Gastrocnemius medialis (tissue), 4 donors: Measurements from ENCODE around the gene POLD1. TPM values are rescaled to one million over a fixed set of nuclear protein-coding genes. Genes with fewer than 3 reads are reported as not detected.
A peak's percentile ranks its signal among the peaks of the same experiment; 100 is the strongest.
"Not testable (repeated sequence)": the region's sequence is repeated elsewhere in the genome, so short reads cannot be mapped to it uniquely, and the experiment has no call there.

Experiments
- ATAC-seq, 2 donors: fragments of 150-250 bp; one replicate each; pipeline ENCODE4 v1.9.1; 2016
- DNase-seq, 2 donors: peaks; one replicate each; pipeline ENCODE4 v3.0.0-alpha.2; 2019
- H3K27ac ChIP-seq, 4 donors: fragments of 200-600 bp; sonication (generic); 1 replicate in 1 of 4; 2 replicates in 3 of 4; pipeline ENCODE4 v1.5.1; 2016 to 2018; ENCODE audit warnings: mild to moderate bottlenecking in 2 of 4, moderate library complexity in 1 of 4
- H3K27me3 ChIP-seq, 3 donors: fragments of 200-600 bp; sonication (generic) in 2 of 3; 1 replicate in 1 of 3; 2 replicates in 2 of 3; pipeline versions ENCODE4 v1.5.1 to v1.6.0; 2016 to 2019; ENCODE audit warnings: mild to moderate bottlenecking in 1 of 3, moderate library complexity in 1 of 3
- H3K36me3 ChIP-seq, 2 donors: fragments of 200-600 bp; sonication (generic) in 1 of 2; one replicate each; pipeline ENCODE4 v1.5.1; 2017 to 2018
- H3K4me1 ChIP-seq, 2 donors: fragments of 200-600 bp; sonication (generic) in 1 of 2; one replicate each; pipeline ENCODE4 v1.5.1; 2016 to 2017; ENCODE audit warnings: mild to moderate bottlenecking in 2 of 2
- H3K4me3 ChIP-seq, 4 donors: fragments of 200-600 bp; sonication (generic) in 3 of 4; 1 replicate in 1 of 4; 2 replicates in 3 of 4; pipeline ENCODE4 v1.5.1; 2016 to 2019; ENCODE audit warnings: mild to moderate bottlenecking in 2 of 4
- H3K9me3 ChIP-seq, 3 donors: fragments of 200-600 bp; sonication (generic) in 2 of 3; 1 replicate in 1 of 3; 2 replicates in 2 of 3; pipeline ENCODE4 v1.5.1; 2016 to 2019
- POLR2A ChIP-seq, 2 donors: fragments of 450-650 bp; IDR thresholded peaks; one replicate each; pipeline ENCODE4 v1.6.1; 2017; ENCODE audit warnings: antibody characterized with exemption in 2 of 2, mild to moderate bottlenecking in 2 of 2, moderate library complexity in 2 of 2
- in situ Hi-C, 4 donors: fragments of 200-750 bp; cut with MboI; loops; one replicate each; pipeline versions ENCODE4 v1.15.0 to v1.8.0; 2017; ENCODE audit warnings: low sequenced_read_pairs in 4 of 4
- intact Hi-C: fragments of 100-400 bp; cut with DNase I; formaldehyde crosslinking; loops from one replicate; pipeline ENCODE4 v1.15.1; 2023; ENCODE audit warnings: low total_unique reads
- total RNA-seq, 4 donors: library from RNA; depleted of rRNA; stranded (reverse); fragments of >200 nt; gene quantifications; one replicate each; pipeline versions ENCODE4 v1.1.0 to v1.2.3, GENCODE V29; 2016
- TF ChIP-seq, protein P1 (sequence below), 5 experiments: fragments of 450-650 bp in 3 of 5; fragments of 200-600 bp in 2 of 5; sonication (generic) in 2 of 5; IDR thresholded peaks in 4 of 5; conservative IDR thresholded peaks in 1 of 5; 1 replicate in 4 of 5; 2 replicates in 1 of 5; pipeline ENCODE4 v1.5.1; 2016 to 2019; ENCODE audit warnings: antibody characterized with exemption in 5 of 5, mild to moderate bottlenecking in 3 of 5, moderate library complexity in 3 of 5

POLD1 gene
- total RNA-seq, 4 donors from 2014 or later, result 4.0 to 18.3 (median 6.0) TPM

DNA sequence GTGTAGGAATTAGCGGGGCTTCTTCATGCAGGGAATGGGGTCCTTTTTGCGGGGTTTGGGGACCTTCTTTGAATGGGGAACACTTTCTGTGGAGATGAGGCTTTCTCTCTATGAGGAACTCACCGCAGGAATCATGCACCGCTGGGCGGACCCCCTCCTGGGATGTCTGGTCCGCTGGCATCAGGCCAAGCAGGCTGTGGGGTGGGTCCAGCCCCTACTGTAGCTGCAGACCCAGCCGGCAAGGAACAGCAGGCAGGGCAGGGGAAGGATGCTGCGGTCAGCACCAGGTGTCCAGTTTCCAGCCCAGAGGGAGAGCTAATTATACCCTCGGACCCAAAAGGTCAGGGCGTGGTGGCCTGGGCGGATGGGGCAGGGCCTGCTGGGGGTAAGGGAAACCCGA, 50.4 kb downstream of the POLD1 start:
- H3K4me1 ChIP-seq, result peaks cover 12 to 14% of the 10 kb centered on the region in 2 donors

DNA sequence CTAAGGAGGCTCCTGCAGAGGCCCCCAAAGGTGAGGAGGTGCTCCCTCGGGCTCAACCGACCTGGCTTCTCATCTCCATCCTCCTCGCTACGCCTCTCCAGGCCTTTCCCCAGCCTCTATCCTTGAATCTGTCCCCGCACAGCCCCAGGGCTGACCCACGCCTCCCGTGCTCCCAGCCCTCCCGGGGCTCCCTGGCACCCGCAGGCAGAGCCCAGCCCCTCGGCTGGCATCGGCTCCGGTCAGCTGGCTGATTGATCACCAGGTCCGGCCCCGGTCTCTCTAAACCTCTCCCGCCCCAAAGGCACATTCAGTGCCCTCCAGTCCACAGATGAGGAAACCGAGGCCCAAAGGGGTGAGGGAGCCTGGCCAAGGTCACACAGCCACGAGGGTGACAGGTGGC, 51.1 kb downstream of the POLD1 start:
- Histone ChIP-seq H3K36me3 (no peaks in the 10 kb centered on the region), H3K9me3 (no peaks in the 10 kb centered on the region), H3K27ac (peak overlapping the region; percentile 62 to 94 (median 87)), H3K4me1 (peaks cover 12 to 14% of the 10 kb centered on the region in 2 donors), H3K4me3 (peak overlapping the region in 1 of 4 donors; percentile 66), H3K27me3 (peaks cover 4 to 14% (median 10%) of the 10 kb centered on the region in 3 donors)
- intact Hi-C loops, result loop anchor here (10.0 kb wide), 1 partner anchor 370 kb away; no protein-coding TSS in a partner anchor
- no peak for DNase-seq
- TF ChIP-seq, protein P1, sequence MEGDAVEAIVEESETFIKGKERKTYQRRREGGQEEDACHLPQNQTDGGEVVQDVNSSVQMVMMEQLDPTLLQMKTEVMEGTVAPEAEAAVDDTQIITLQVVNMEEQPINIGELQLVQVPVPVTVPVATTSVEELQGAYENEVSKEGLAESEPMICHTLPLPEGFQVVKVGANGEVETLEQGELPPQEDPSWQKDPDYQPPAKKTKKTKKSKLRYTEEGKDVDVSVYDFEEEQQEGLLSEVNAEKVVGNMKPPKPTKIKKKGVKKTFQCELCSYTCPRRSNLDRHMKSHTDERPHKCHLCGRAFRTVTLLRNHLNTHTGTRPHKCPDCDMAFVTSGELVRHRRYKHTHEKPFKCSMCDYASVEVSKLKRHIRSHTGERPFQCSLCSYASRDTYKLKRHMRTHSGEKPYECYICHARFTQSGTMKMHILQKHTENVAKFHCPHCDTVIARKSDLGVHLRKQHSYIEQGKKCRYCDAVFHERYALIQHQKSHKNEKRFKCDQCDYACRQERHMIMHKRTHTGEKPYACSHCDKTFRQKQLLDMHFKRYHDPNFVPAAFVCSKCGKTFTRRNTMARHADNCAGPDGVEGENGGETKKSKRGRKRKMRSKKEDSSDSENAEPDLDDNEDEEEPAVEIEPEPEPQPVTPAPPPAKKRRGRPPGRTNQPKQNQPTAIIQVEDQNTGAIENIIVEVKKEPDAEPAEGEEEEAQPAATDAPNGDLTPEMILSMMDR (IDR thresholded peaks at IDR 0.05 in 4 of 5, conservative IDR thresholded peaks at IDR 0.05 in 1 of 5), result no peak
- no peak for TF ChIP-seq POLR2A (IDR thresholded peaks at IDR 0.05)
- in situ Hi-C loops, result no loop called here
- ATAC-seq, result no peak

More for the DNA sequence above, 50.4 kb downstream of the POLD1 start:
- Histone ChIP-seq H3K4me3 (peak overlapping the region in 1 of 4 donors; percentile 66), H3K27me3 (peaks cover 4 to 14% (median 10%) of the 10 kb centered on the region in 3 donors), H3K27ac (peak overlapping the region in 3 of 4 donors; percentile 85 to 94 (median 89)), H3K36me3 (no peaks in the 10 kb centered on the region), H3K9me3 (no peaks in the 10 kb centered on the region)
- TF ChIP-seq, protein P1 (IDR thresholded peaks at IDR 0.05 in 4 of 5, conservative IDR thresholded peaks at IDR 0.05 in 1 of 5), result no peak
- no peak for TF ChIP-seq POLR2A (IDR thresholded peaks at IDR 0.05)
- intact Hi-C loops, result loop anchor here (10.0 kb wide), 1 partner anchor 370 kb away; no protein-coding TSS in a partner anchor
- ATAC-seq (peak in 1 of 2 donors; percentile 53), DNase-seq (peak; percentile 20 to 76)
- in situ Hi-C loops, result no loop called here

DNA sequence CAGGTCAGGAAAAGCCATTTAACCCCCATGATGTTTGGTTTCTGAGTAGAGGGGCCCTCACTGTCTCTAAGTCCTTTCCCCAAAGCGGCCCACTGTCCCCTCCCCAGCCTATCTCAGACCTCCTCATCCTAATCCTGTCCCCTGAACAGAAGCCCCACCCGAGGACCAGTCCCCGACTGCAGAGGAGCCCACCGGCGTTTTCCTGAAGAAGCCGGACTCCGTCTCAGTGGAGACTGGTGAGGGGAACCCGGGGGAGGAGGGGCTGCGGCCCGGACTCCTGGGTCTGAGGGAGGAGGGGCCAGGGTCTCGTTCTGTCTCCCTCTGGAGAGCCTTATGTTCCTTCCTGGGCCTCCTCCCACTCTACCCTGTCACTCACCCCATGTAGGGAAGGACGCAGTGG, 51.5 kb downstream of the POLD1 start:
- H3K9me3 ChIP-seq, result no peaks in the 10 kb centered on the region
- H3K27ac ChIP-seq, result peak overlapping the region in 3 of 4 donors; percentile 85 to 94 (median 89)
- no peaks in the 10 kb centered on the region for H3K36me3 ChIP-seq
- TF ChIP-seq, protein P1 (IDR thresholded peaks at IDR 0.05 in 4 of 5, conservative IDR thresholded peaks at IDR 0.05 in 1 of 5), result no peak
- TF ChIP-seq POLR2A (IDR thresholded peaks at IDR 0.05), result no peak
- DNase-seq (no peak), ATAC-seq (no peak)
- intact Hi-C loops, result loop anchor here (10.0 kb wide), 1 partner anchor 369 kb away; no protein-coding TSS in a partner anchor
- no peak overlapping the region for H3K4me3 ChIP-seq
- H3K27me3 ChIP-seq, result peaks cover 4 to 14% (median 10%) of the 10 kb centered on the region in 3 donors
- in situ Hi-C loops, result no loop called here
- H3K4me1 ChIP-seq, result peaks cover 12 to 14% of the 10 kb centered on the region in 2 donors

DNA sequence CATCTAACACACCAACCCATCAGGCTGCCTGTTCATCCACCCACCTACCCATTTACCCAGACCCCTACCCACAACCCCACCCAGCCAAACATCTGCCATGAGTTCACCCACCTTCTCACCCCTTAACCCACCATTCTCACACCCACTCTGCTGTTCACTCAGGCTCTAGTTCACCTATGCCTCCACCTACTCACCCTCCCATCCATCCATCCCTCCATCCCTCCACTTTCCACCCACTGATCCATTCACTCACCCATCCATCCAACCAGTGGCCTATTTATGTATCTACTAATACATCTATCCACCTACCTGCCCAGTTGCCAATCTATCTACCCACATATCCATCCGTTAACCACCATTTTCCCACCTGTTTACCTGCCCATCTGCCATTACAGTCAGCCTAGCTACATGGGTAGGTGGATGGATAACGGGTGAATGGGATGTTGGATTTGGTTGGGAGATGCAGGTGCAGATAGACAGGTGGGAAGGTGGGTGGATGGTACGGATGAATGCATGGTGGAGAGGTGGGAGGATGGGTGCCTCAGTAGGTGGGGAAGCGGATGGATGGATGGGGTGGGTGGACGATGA, 53.8 kb downstream of the POLD1 start:
- in situ Hi-C loops, result no loop called here
- DNase-seq (no peak), ATAC-seq (no peak)
- intact Hi-C loops, result loop anchor here (10.0 kb wide), 1 partner anchor 367 kb away; no protein-coding TSS in a partner anchor
- TF ChIP-seq, protein P1 (IDR thresholded peaks at IDR 0.05 in 4 of 5, conservative IDR thresholded peaks at IDR 0.05 in 1 of 5), result no peak
- no peak for TF ChIP-seq POLR2A (IDR thresholded peaks at IDR 0.05)
- no peak overlapping the region for H3K27ac ChIP-seq
- peaks cover 3 to 4% of the 10 kb centered on the region in 2 donors for H3K4me1 ChIP-seq
- no peaks in the 10 kb centered on the region for H3K36me3 ChIP-seq
- H3K9me3 ChIP-seq, result no peaks in the 10 kb centered on the region
- H3K27me3 ChIP-seq, result peaks cover 0 to 5% (median under 1%) of the 10 kb centered on the region in 3 donors
- H3K4me3 ChIP-seq, result no peak overlapping the region

DNA sequence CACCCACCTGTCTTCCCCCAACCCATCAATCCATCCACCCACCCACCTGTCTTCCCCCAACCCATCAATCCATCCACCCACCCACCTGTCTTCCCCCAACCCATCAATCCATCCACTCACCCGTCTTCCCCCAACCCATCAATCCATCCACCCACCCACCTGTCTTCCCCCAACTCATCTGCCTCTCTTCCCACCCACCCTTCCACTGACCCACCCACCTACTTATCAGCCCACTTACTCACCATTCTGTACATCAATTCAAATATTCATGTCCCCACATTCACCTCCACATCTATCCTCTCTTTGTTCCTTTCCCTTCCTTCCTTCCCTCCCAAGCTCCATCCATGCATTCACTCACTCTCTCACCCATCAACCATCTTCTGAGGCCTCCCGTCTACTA, 55.0 kb downstream of the POLD1 start:
- intact Hi-C loops, result loop anchor here (10.0 kb wide), 1 partner anchor 366 kb away; no protein-coding TSS in a partner anchor
- DNase-seq, H3K9me3 ChIP-seq, H3K36me3 ChIP-seq, H3K27me3 ChIP-seq, H3K4me3 ChIP-seq, ATAC-seq, H3K4me1 ChIP-seq, H3K27ac ChIP-seq, in situ Hi-C loops: not testable (repeated sequence)
